ENCODE data around the gene C19orf47.

DNA sequence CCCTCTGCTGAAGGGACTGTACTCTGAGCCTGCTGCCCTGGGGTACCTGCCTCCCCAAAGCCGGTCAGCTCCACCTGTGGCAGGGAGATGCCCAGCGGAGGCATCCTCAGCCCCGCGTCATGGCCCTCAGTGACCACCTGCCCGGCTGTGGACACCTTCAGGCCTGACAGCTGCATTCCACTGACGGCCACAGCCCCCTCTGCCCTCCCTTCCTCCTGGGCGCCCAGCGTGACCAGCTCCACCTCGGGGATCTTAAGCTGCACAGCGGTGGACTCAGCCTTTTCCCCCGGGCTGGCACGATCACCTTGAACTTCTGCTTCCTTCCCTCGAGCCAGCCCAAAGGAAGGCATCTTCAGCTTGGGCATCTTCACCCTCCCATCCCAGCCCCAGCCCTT lies 46.6 kb upstream of the C19orf47 start:
- TF ChIP-seq, protein P1, sequence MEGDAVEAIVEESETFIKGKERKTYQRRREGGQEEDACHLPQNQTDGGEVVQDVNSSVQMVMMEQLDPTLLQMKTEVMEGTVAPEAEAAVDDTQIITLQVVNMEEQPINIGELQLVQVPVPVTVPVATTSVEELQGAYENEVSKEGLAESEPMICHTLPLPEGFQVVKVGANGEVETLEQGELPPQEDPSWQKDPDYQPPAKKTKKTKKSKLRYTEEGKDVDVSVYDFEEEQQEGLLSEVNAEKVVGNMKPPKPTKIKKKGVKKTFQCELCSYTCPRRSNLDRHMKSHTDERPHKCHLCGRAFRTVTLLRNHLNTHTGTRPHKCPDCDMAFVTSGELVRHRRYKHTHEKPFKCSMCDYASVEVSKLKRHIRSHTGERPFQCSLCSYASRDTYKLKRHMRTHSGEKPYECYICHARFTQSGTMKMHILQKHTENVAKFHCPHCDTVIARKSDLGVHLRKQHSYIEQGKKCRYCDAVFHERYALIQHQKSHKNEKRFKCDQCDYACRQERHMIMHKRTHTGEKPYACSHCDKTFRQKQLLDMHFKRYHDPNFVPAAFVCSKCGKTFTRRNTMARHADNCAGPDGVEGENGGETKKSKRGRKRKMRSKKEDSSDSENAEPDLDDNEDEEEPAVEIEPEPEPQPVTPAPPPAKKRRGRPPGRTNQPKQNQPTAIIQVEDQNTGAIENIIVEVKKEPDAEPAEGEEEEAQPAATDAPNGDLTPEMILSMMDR (conservative IDR thresholded peaks at IDR 0.05 in 1 of 2, IDR thresholded peaks at IDR 0.05 in 1 of 2; ENCODE audit: low read depth in 1 of 2, low read length in 2 of 2): no peak
- TF ChIP-seq EZH2 (IDR thresholded peaks at IDR 0.05; ENCODE audit: low read length, missing control alignments): no peak

Data from fibroblast of lung (primary cell).